ENCODE results near the gene GLYATL1B.
A peak's percentile ranks its signal among the peaks of the same experiment; 100 is the strongest.

The GLYATL1B gene

GRCh38 chr11:59141673-59142460, 55.8 kb downstream of the GLYATL1B start:
- H3K18ac ChIP-seq (ENCODE audit: low read length) = no peak overlapping the region

GRCh38 chr11:59142530-59143507, 56.7 kb downstream of the GLYATL1B start, which contains the start of gene FAM111A:
FAM111A (plus strand) TSS chr11:59142856; CDS start chr11:59148873, 6,017 bp downstream.
- no peak within 1 kb of the TSS for H2AK5ac ChIP-seq (ENCODE audit: low read length)
- peak within 1 kb of the TSS; percentile 32 for H3K14ac ChIP-seq (ENCODE audit: low read length)
- H3K79me1 ChIP-seq (ENCODE audit: low read length) = peaks cover 6% of the 10 kb centered on the region
- no peak within 1 kb of the TSS for H3K23ac ChIP-seq (ENCODE audit: low read length)
- peak within 1 kb of the TSS; percentile 27 for H4K12ac ChIP-seq (ENCODE audit: low read depth, low read length)
- H4K91ac ChIP-seq (ENCODE audit: low read depth, low read length) = peak within 1 kb of the TSS; percentile 39
- no peaks in the 10 kb centered on the region for H3K9me3 ChIP-seq (ENCODE audit: insufficient read depth, low read depth, low read length)
- H3K27ac ChIP-seq (ENCODE audit: low read depth, low read length) = peak within 1 kb of the TSS; percentile 31
- H3K4me2 ChIP-seq (ENCODE audit: low read length) = peak within 1 kb of the TSS; percentile 95
- peak within 1 kb of the TSS; percentile 24 for H2BK5ac ChIP-seq (ENCODE audit: low read depth, low read length, poor library complexity)
- peak within 1 kb of the TSS; percentile 30 for H3K18ac ChIP-seq (ENCODE audit: low read length)
- peak within 1 kb of the TSS; percentile 84 for H2AFZ ChIP-seq (ENCODE audit: insufficient read depth, low read length, poor library complexity)
- H3K4ac ChIP-seq (ENCODE audit: low read depth, low read length) = no peak within 1 kb of the TSS
- DNase-seq = peak; percentile 68 to 78
- peaks cover 6 to 7% of the 10 kb centered on the region in 2 experiments for H3K4me1 ChIP-seq (ENCODE audit: control insufficient read depth in 1 of 2, insufficient read depth in 2 of 2, low read length in 2 of 2)
- H3K79me2 ChIP-seq (ENCODE audit: control insufficient read depth, insufficient read depth, low read length, poor library complexity) = no peaks in the 10 kb centered on the region
- no CpG with 5 or more reads among the region's 50 CpGs for WGBS (ENCODE audit: extremely low coverage, insufficient coverage, insufficient read length)
- peak within 1 kb of the TSS; percentile 82 for H3K4me3 ChIP-seq (ENCODE audit: low read depth, low read length)
- no peaks in the 10 kb centered on the region for H3K36me3 ChIP-seq (ENCODE audit: control insufficient read depth in 1 of 2, insufficient read depth in 2 of 2, low read length in 2 of 2)
- peak within 1 kb of the TSS; percentile 50 for H4K8ac ChIP-seq (ENCODE audit: low read depth, low read length)
- peak within 1 kb of the TSS; percentile 73 for H2BK120ac ChIP-seq (ENCODE audit: insufficient read depth, low read length, poor library complexity)
- H2BK12ac ChIP-seq (ENCODE audit: low read length) = no peak within 1 kb of the TSS
- H3K27me3 ChIP-seq (ENCODE audit: insufficient read depth, low read length) = no peaks in the 10 kb centered on the region
- H3K9ac ChIP-seq (ENCODE audit: low read length) = peak within 1 kb of the TSS; percentile 50

More at GRCh38 chr11:59141673-59142460, 55.8 kb downstream of the GLYATL1B start:
- no peak overlapping the region for H2BK5ac ChIP-seq (ENCODE audit: low read depth, low read length, poor library complexity)
- no CpG with 5 or more reads among the region's 3 CpGs for WGBS (ENCODE audit: extremely low coverage, insufficient coverage, insufficient read length)
- no peak overlapping the region for H3K4me3 ChIP-seq (ENCODE audit: low read depth, low read length)
- H3K23ac ChIP-seq (ENCODE audit: low read length) = no peak overlapping the region
- no peaks in the 10 kb centered on the region for H3K9me3 ChIP-seq (ENCODE audit: insufficient read depth, low read depth, low read length)
- H3K14ac ChIP-seq (ENCODE audit: low read length) = no peak overlapping the region
- peak overlapping the region; percentile 17 for H3K9ac ChIP-seq (ENCODE audit: low read length)
- peak overlapping the region; percentile 74 for H2AFZ ChIP-seq (ENCODE audit: insufficient read depth, low read length, poor library complexity)
- peak overlapping the region; percentile 95 for H3K4me2 ChIP-seq (ENCODE audit: low read length)
- H3K36me3 ChIP-seq (ENCODE audit: control insufficient read depth in 1 of 2, insufficient read depth in 2 of 2, low read length in 2 of 2) = no peaks in the 10 kb centered on the region
- no peak overlapping the region for H3K4ac ChIP-seq (ENCODE audit: low read depth, low read length)
- peaks cover 6% of the 10 kb centered on the region for H3K79me1 ChIP-seq (ENCODE audit: low read length)
- peaks cover 6 to 7% of the 10 kb centered on the region in 2 experiments for H3K4me1 ChIP-seq (ENCODE audit: control insufficient read depth in 1 of 2, insufficient read depth in 2 of 2, low read length in 2 of 2)
- H3K79me2 ChIP-seq (ENCODE audit: control insufficient read depth, insufficient read depth, low read length, poor library complexity) = no peaks in the 10 kb centered on the region
- no peak overlapping the region for H4K8ac ChIP-seq (ENCODE audit: low read depth, low read length)
- no peak overlapping the region for H2BK120ac ChIP-seq (ENCODE audit: insufficient read depth, low read length, poor library complexity)
- DNase-seq = no peak
- no peak overlapping the region for H2AK5ac ChIP-seq (ENCODE audit: low read length)
- H3K27ac ChIP-seq (ENCODE audit: low read depth, low read length) = no peak overlapping the region
- H4K12ac ChIP-seq (ENCODE audit: low read depth, low read length) = no peak overlapping the region
- no peaks in the 10 kb centered on the region for H3K27me3 ChIP-seq (ENCODE audit: insufficient read depth, low read length)
- H4K91ac ChIP-seq (ENCODE audit: low read depth, low read length) = no peak overlapping the region
- H2BK12ac ChIP-seq (ENCODE audit: low read length) = no peak overlapping the region

GRCh38 chr11:59144096-59144495, 58.0 kb downstream of the GLYATL1B start:
- H3K4ac ChIP-seq (ENCODE audit: low read depth, low read length) = no peak overlapping the region
- no peaks in the 10 kb centered on the region for H3K27me3 ChIP-seq (ENCODE audit: insufficient read depth, low read length)
- WGBS (ENCODE audit: extremely low coverage, insufficient coverage, insufficient read length) = no CpG with 5 or more reads among the region's 1 CpG

More at GRCh38 chr11:59144096-59144495, 58.0 kb downstream of the GLYATL1B start:
- H2BK120ac ChIP-seq (ENCODE audit: insufficient read depth, low read length, poor library complexity) = no peak overlapping the region
- H3K9ac ChIP-seq (ENCODE audit: low read length) = no peak overlapping the region
- no peak overlapping the region for H2BK5ac ChIP-seq (ENCODE audit: low read depth, low read length, poor library complexity)
- no peak overlapping the region for H3K18ac ChIP-seq (ENCODE audit: low read length)
- no peak overlapping the region for H2AFZ ChIP-seq (ENCODE audit: insufficient read depth, low read length, poor library complexity)
- H3K27ac ChIP-seq (ENCODE audit: low read depth, low read length) = no peak overlapping the region
- H2BK12ac ChIP-seq (ENCODE audit: low read length) = no peak overlapping the region
- no peak overlapping the region for H4K12ac ChIP-seq (ENCODE audit: low read depth, low read length)
- H3K79me1 ChIP-seq (ENCODE audit: low read length) = peaks cover 6% of the 10 kb centered on the region
- H3K4me2 ChIP-seq (ENCODE audit: low read length) = peak overlapping the region; percentile 72
- no peak overlapping the region for H3K4me3 ChIP-seq (ENCODE audit: low read depth, low read length)
- no peaks in the 10 kb centered on the region for H3K9me3 ChIP-seq (ENCODE audit: insufficient read depth, low read depth, low read length)
- DNase-seq = no peak
- H4K91ac ChIP-seq (ENCODE audit: low read depth, low read length) = no peak overlapping the region
- peaks cover 6 to 7% of the 10 kb centered on the region in 2 experiments for H3K4me1 ChIP-seq (ENCODE audit: control insufficient read depth in 1 of 2, insufficient read depth in 2 of 2, low read length in 2 of 2)
- no peak overlapping the region for H4K8ac ChIP-seq (ENCODE audit: low read depth, low read length)
- no peak overlapping the region for H3K14ac ChIP-seq (ENCODE audit: low read length)
- H3K36me3 ChIP-seq (ENCODE audit: control insufficient read depth in 1 of 2, insufficient read depth in 2 of 2, low read length in 2 of 2) = no peaks in the 10 kb centered on the region
- no peaks in the 10 kb centered on the region for H3K79me2 ChIP-seq (ENCODE audit: control insufficient read depth, insufficient read depth, low read length, poor library complexity)
- no peak overlapping the region for H2AK5ac ChIP-seq (ENCODE audit: low read length)
- no peak overlapping the region for H3K23ac ChIP-seq (ENCODE audit: low read length)

All from trophoblast cell (in vitro differentiated cells and primary cell).